GM12891 (cell line): ENCODE measurements around the gene KCNIP1.

Experiments
- PAX5 ChIP-seq: IDR thresholded peaks from 2 replicates; pipeline ENCODE4 v1.6.1; 2011; ENCODE audit warnings: low read length, moderate library complexity, mild to moderate bottlenecking; ENCODE audit not compliant: insufficient read depth, severe bottlenecking
- POLR2A ChIP-seq: IDR thresholded peaks from 2 replicates; pipeline ENCODE4 v1.6.1; 2011; ENCODE audit warnings: low read depth, low read length, control low read depth
- POLR2AphosphoS5 ChIP-seq: IDR thresholded peaks from 2 replicates; pipeline ENCODE4 v1.6.1; 2011; ENCODE audit warnings: low read depth, low read length, control low read depth
- SPI1 ChIP-seq: IDR thresholded peaks from 2 replicates; pipeline ENCODE4 v1.6.1; 2011; ENCODE audit warnings: low read depth, low read length, control low read depth
- TAF1 ChIP-seq: IDR thresholded peaks from 2 replicates; pipeline ENCODE4 v1.6.1; 2011; ENCODE audit warnings: low read depth, low read length, control low read depth

GRCh38 chr5:170640731-170641588, 137.1 kb downstream of the KCNIP1 start:
- no peak for TF ChIP-seq POLR2AphosphoS5
- TF ChIP-seq TAF1: no peak
- TF ChIP-seq PAX5: no peak
- no peak for TF ChIP-seq POLR2A
- no peak for TF ChIP-seq SPI1
